Activated naive CD4-positive, alpha-beta T cell treated with anti-CD3 and anti-CD28 coated beads, Interleukin-2, amount 10 ng/mL, durations not matched to agents 7 days and 5 days (primary cell): ENCODE measurements around the gene TADA2A.
"Not testable (repeated sequence)": the region's sequence is repeated elsewhere in the genome, so short reads cannot be mapped to it uniquely, and the experiment has no call there.

Source experiments
- CTCF ChIA-PET: fragments of 350-600 bp; sonication (Branson Sonifier 250); formaldehyde crosslinking; loops from one replicate; lab custom pipeline; 2021; ENCODE audit warnings: antibody characterized with exemption; lab: Charles Lee
- DNase-seq: peaks from one replicate; pipeline ENCODE4 v3.0.0-alpha.2; 2020
- H3K27ac Mint-ChIP-seq: one replicate; pipeline ENCODE4 v1.8.0; 2021; ENCODE audit warnings: mild to moderate bottlenecking, moderate library complexity, mixed read lengths
- H3K27me3 Mint-ChIP-seq: one replicate; pipeline ENCODE4 v1.8.0; 2021; ENCODE audit warnings: mild to moderate bottlenecking, mixed read lengths
- H3K36me3 Mint-ChIP-seq: one replicate; pipeline ENCODE4 v1.8.0; 2021; ENCODE audit warnings: mixed read lengths
- H3K4me1 Mint-ChIP-seq: one replicate; pipeline ENCODE4 v1.8.0; 2021; ENCODE audit warnings: mixed read lengths
- H3K4me3 Mint-ChIP-seq: one replicate; pipeline ENCODE4 v1.8.0; 2021; ENCODE audit warnings: mild to moderate bottlenecking, moderate library complexity, mixed read lengths
- H3K9me3 Mint-ChIP-seq: one replicate; pipeline ENCODE4 v1.8.0; 2021; ENCODE audit warnings: mixed read lengths

Gene TADA2A

GRCh38 chr17:37502009-37502936 lies 95.6 kb downstream of the TADA2A start:
- Mint-ChIP-seq H3K4me1 (no peaks in the 10 kb centered on the region), H3K4me3 (no peak overlapping the region), H3K9me3 (no peaks in the 10 kb centered on the region), H3K27ac (no peak overlapping the region), H3K36me3 (no peaks in the 10 kb centered on the region), H3K27me3 (no peaks in the 10 kb centered on the region)
- CTCF ChIA-PET: interaction anchor here (0.6 to 0.7 kb wide), 2 partner anchors 38 to 129 kb away, joined by 3 read pairs; no protein-coding TSS in a partner anchor
- no peak for DNase-seq

- no peaks in the 10 kb centered on the region for H3K36me3 Mint-ChIP-seq
- H3K9me3 Mint-ChIP-seq: no peaks in the 10 kb centered on the region
- DNase-seq: peak; percentile 2
- CTCF ChIA-PET: interaction anchor here (0.7 kb wide), 1 partner anchor 130 kb away, joined by 3 read pairs; no protein-coding TSS in a partner anchor
- no peak overlapping the region for H3K4me3 Mint-ChIP-seq
- H3K27me3 Mint-ChIP-seq: no peaks in the 10 kb centered on the region
- H3K4me1 Mint-ChIP-seq: no peaks in the 10 kb centered on the region
- H3K27ac Mint-ChIP-seq: no peak overlapping the region
These were observed 96.5 kb downstream of the TADA2A start for GRCh38 chr17:37503148-37503547.

GRCh38 chr17:37505333-37505732 lies 98.6 kb downstream of the TADA2A start:
- H3K27me3 Mint-ChIP-seq: no peaks in the 10 kb centered on the region
- CTCF ChIA-PET: interaction anchor here (1.1 kb wide), 1 partner anchor 30 kb away, joined by 3 read pairs; no protein-coding TSS in a partner anchor
- no peaks in the 10 kb centered on the region for H3K4me1 Mint-ChIP-seq
- DNase-seq: no peak
- H3K4me3 Mint-ChIP-seq: no peak overlapping the region
- no peaks in the 10 kb centered on the region for H3K9me3 Mint-ChIP-seq
- no peaks in the 10 kb centered on the region for H3K36me3 Mint-ChIP-seq
- H3K27ac Mint-ChIP-seq: no peak overlapping the region

GRCh38 chr17:37506678-37507077 lies 100.0 kb downstream of the TADA2A start:
- Mint-ChIP-seq H3K9me3 (no peaks in the 10 kb centered on the region), H3K27ac (no peak overlapping the region), H3K4me3 (no peak overlapping the region), H3K27me3 (no peaks in the 10 kb centered on the region), H3K4me1 (peaks cover 4% of the 10 kb centered on the region), H3K36me3 (no peaks in the 10 kb centered on the region)
- peak; percentile 52 for DNase-seq
- CTCF ChIA-PET: interaction anchor here (1.2 to 1.3 kb wide), 2 partner anchors 93 to 133 kb away, joined by 3 read pairs; no protein-coding TSS in a partner anchor

GRCh38 chr17:37507111-37507510 lies 100.4 kb downstream of the TADA2A start:
- Mint-ChIP-seq H3K27ac (no peak overlapping the region), H3K9me3 (no peaks in the 10 kb centered on the region), H3K4me1 (peaks cover 4% of the 10 kb centered on the region), H3K27me3 (no peaks in the 10 kb centered on the region), H3K36me3 (peaks cover 2% of the 10 kb centered on the region), H3K4me3 (no peak overlapping the region)
- CTCF ChIA-PET: interaction anchor here (1.2 to 1.3 kb wide), 2 partner anchors 93 to 134 kb away, joined by 3 read pairs; no protein-coding TSS in a partner anchor
- no peak for DNase-seq

- H3K27me3 Mint-ChIP-seq: no peaks in the 10 kb centered on the region
- H3K4me3 Mint-ChIP-seq: no peak overlapping the region
- CTCF ChIA-PET: no interaction called here
These were observed 103.4 kb downstream of the TADA2A start for GRCh38 chr17:37510056-37510455.

GRCh38 chr17:37511642-37512041 lies 105.0 kb downstream of the TADA2A start:
- H3K27ac Mint-ChIP-seq, CTCF ChIA-PET, H3K9me3 Mint-ChIP-seq, H3K4me1 Mint-ChIP-seq, H3K27me3 Mint-ChIP-seq, DNase-seq, H3K4me3 Mint-ChIP-seq: not testable (repeated sequence)
- H3K36me3 Mint-ChIP-seq: peaks cover 21% of the 10 kb centered on the region

More at GRCh38 chr17:37510056-37510455, 103.4 kb downstream of the TADA2A start:
- H3K36me3 Mint-ChIP-seq: peaks cover 13% of the 10 kb centered on the region
- no peak for DNase-seq
- no peaks in the 10 kb centered on the region for H3K9me3 Mint-ChIP-seq
- H3K4me1 Mint-ChIP-seq: peaks cover 4% of the 10 kb centered on the region
- H3K27ac Mint-ChIP-seq: no peak overlapping the region

- Mint-ChIP-seq H3K4me3 (no peak overlapping the region), H3K36me3 (peaks cover 27% of the 10 kb centered on the region), H3K27me3 (no peaks in the 10 kb centered on the region), H3K9me3 (no peaks in the 10 kb centered on the region), H3K4me1 (peaks cover 4% of the 10 kb centered on the region), H3K27ac (peak overlapping the region; percentile 45)
- CTCF ChIA-PET: no interaction called here
- no peak for DNase-seq
These were observed 105.9 kb downstream of the TADA2A start for GRCh38 chr17:37512442-37513068.

- Mint-ChIP-seq H3K27me3 (no peaks in the 10 kb centered on the region), H3K27ac (no peak overlapping the region), H3K9me3 (no peaks in the 10 kb centered on the region), H3K36me3 (peaks cover 37% of the 10 kb centered on the region), H3K4me3 (no peak overlapping the region), H3K4me1 (peaks cover 4% of the 10 kb centered on the region)
- DNase-seq: no peak
- CTCF ChIA-PET: interaction anchor here (0.5 kb wide), 1 partner anchor 32 kb away, joined by 3 read pairs; no protein-coding TSS in a partner anchor
These were observed 107.0 kb downstream of the TADA2A start for GRCh38 chr17:37513711-37514110.

- no peaks in the 10 kb centered on the region for H3K9me3 Mint-ChIP-seq
- DNase-seq: no peak
- H3K4me3 Mint-ChIP-seq: no peak overlapping the region
- CTCF ChIA-PET: interaction anchor here (0.6 kb wide), 1 partner anchor 297 kb away, joined by 3 read pairs; no protein-coding TSS in a partner anchor
- H3K27me3 Mint-ChIP-seq: no peaks in the 10 kb centered on the region
- H3K36me3 Mint-ChIP-seq: peaks cover 55% of the 10 kb centered on the region
- H3K4me1 Mint-ChIP-seq: peaks cover 8% of the 10 kb centered on the region
- no peak overlapping the region for H3K27ac Mint-ChIP-seq
These were observed 109.5 kb downstream of the TADA2A start for GRCh38 chr17:37516127-37516571.

GRCh38 chr17:37517881-37518280 lies 111.2 kb downstream of the TADA2A start:
- no peak for DNase-seq
- no peaks in the 10 kb centered on the region for H3K27me3 Mint-ChIP-seq
- H3K27ac Mint-ChIP-seq: no peak overlapping the region
- peaks cover 8% of the 10 kb centered on the region for H3K4me1 Mint-ChIP-seq
- no peaks in the 10 kb centered on the region for H3K9me3 Mint-ChIP-seq
- H3K36me3 Mint-ChIP-seq: peaks cover 57% of the 10 kb centered on the region
- CTCF ChIA-PET: interaction anchor here (1.5 kb wide), 1 partner anchor 10 kb away, joined by 4 read pairs; no protein-coding TSS in a partner anchor
- H3K4me3 Mint-ChIP-seq: no peak overlapping the region

- no peaks in the 10 kb centered on the region for H3K9me3 Mint-ChIP-seq
- peaks cover 13% of the 10 kb centered on the region for H3K4me1 Mint-ChIP-seq
- DNase-seq: no peak
- H3K4me3 Mint-ChIP-seq: no peak overlapping the region
- H3K36me3 Mint-ChIP-seq: peaks cover 60% of the 10 kb centered on the region
- CTCF ChIA-PET: interaction anchor here (0.9 kb wide), 1 partner anchor 145 kb away, joined by 3 read pairs; no protein-coding TSS in a partner anchor
- H3K27ac Mint-ChIP-seq: no peak overlapping the region
- H3K27me3 Mint-ChIP-seq: no peaks in the 10 kb centered on the region
These were observed 112.1 kb downstream of the TADA2A start for GRCh38 chr17:37518826-37519225.

GRCh38 chr17:37519251-37519985 lies 112.7 kb downstream of the TADA2A start:
- Mint-ChIP-seq H3K27ac (no peak overlapping the region), H3K9me3 (no peaks in the 10 kb centered on the region), H3K27me3 (no peaks in the 10 kb centered on the region), H3K4me3 (no peak overlapping the region), H3K4me1 (peaks cover 14% of the 10 kb centered on the region), H3K36me3 (peaks cover 61% of the 10 kb centered on the region)
- CTCF ChIA-PET: interaction anchor here (0.9 kb wide), 1 partner anchor 145 kb away, joined by 3 read pairs; no protein-coding TSS in a partner anchor
- DNase-seq: no peak
